SK-N-SH treated with all-trans-retinoic acid at 6 μM for 48 hours (cell line): Measurements from ENCODE around the gene CARM1.

Source experiments
- TOX ChIP-seq: fragments of 250-450 bp; sonication (Bioruptor Pico); IDR thresholded peaks from 2 replicates; pipeline ENCODE4 v1.8.0; 2021; ENCODE audit warnings: mild to moderate bottlenecking, moderate library complexity, borderline replicate concordance
- ZC3H10 ChIP-seq: fragments of 250-450 bp; sonication (Bioruptor Pico); IDR thresholded peaks from 2 replicates; pipeline ENCODE4 v1.5.1; 2021; ENCODE audit warnings: mild to moderate bottlenecking, moderate library complexity

DNA sequence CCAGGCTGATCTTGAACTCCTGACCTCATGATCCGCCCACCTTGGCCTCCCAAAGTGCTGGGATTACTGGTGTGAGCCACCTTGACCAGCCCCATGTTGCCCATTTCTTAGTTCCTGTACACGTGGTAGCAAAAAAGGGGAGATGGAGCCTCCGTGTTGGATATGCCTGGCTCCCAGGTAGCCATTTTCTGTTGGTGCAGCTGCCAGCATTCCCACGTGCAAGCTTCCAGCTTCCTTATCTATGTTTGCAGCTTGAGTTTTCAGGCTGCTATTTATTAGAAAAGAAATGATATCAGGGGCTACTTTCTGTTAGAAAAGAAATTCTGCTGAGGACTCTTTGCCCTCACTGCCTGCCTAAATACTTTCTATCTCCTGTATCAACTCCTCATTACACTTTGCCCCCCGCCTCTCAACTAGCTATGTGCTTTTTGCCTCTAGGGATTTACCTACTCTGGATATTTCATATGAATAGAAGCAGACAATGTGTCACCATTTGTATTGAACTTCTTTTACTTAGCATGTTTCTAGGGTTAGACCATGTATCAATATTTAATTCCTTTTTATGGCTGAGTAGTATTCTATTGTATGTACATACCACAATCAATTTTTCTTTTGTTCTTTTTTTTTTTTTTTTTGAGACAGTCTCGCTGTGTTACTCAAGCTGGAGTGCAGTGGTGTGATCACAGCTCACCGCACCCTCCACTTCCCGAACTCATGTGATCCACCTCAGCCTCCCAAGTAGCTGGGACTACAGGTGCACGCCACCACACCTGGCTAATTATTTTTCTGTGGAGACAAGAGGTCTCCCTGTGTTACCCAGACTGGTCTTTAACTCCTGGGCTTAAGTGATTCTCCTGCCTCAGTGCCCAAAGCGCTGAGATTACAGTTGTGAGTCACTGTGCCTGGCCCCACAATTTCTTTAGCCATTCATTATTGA is 32.0 kb upstream of the CARM1 start:
- TF ChIP-seq TOX (CRISPR knock-in tag) (no peak), ZC3H10 (CRISPR knock-in tag) (no peak)
